NB4 (cell line): ENCODE data around the gene GAGE10.
"Not testable (repeated sequence)": the region's sequence is repeated elsewhere in the genome, so short reads cannot be mapped to it uniquely, and the experiment has no call there.

ENCODE experiments used
- TF ChIP-seq, protein P1 (sequence below): IDR thresholded peaks from 2 replicates; pipeline ENCODE4 v1.6.1; 2011; ENCODE audit warnings: low read depth, low read length
- TF ChIP-seq, protein P2 (sequence below): IDR thresholded peaks from one replicate; pipeline ENCODE4 v1.5.1; 2012; ENCODE audit warnings: low read depth, low read length

DNA sequence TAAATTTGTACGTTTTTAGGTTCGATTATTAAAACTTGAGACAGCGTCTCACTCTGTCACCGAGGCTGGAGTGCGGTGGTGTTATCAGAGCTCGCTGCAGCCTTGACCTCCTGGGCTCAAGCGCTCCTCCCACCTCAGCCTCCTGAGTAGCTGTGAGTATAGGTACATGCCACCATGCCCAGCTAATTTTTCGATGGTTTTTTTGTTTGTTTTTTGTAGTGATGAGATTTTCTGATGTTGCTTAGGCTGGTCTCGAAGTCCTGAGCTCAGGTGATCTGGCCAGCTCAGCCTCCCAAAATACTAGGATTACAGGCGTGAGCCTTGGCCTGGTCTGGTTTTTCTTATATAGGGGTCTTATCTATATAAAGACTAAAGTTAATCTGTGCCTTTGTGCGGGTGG, 27.0 kb downstream of the GAGE10 start:
- TF ChIP-seq, protein P1, sequence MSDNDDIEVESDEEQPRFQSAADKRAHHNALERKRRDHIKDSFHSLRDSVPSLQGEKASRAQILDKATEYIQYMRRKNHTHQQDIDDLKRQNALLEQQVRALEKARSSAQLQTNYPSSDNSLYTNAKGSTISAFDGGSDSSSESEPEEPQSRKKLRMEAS: not testable (repeated sequence)
- TF ChIP-seq, protein P2, sequence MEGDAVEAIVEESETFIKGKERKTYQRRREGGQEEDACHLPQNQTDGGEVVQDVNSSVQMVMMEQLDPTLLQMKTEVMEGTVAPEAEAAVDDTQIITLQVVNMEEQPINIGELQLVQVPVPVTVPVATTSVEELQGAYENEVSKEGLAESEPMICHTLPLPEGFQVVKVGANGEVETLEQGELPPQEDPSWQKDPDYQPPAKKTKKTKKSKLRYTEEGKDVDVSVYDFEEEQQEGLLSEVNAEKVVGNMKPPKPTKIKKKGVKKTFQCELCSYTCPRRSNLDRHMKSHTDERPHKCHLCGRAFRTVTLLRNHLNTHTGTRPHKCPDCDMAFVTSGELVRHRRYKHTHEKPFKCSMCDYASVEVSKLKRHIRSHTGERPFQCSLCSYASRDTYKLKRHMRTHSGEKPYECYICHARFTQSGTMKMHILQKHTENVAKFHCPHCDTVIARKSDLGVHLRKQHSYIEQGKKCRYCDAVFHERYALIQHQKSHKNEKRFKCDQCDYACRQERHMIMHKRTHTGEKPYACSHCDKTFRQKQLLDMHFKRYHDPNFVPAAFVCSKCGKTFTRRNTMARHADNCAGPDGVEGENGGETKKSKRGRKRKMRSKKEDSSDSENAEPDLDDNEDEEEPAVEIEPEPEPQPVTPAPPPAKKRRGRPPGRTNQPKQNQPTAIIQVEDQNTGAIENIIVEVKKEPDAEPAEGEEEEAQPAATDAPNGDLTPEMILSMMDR: not testable (repeated sequence)
